Measurements from ENCODE around the gene DNAJC22. TPM values are rescaled to one million over a fixed set of nuclear protein-coding genes. Genes with fewer than 3 reads are reported as not detected.
"Not testable (repeated sequence)": the region's sequence is repeated elsewhere in the genome, so short reads cannot be mapped to it uniquely, and the experiment has no call there.

DNAJC22 gene
- total and polyA plus RNA-seq, 12 donors: 0.01 to 0.59 (median 0.25) TPM; not detected in 4

DNA sequence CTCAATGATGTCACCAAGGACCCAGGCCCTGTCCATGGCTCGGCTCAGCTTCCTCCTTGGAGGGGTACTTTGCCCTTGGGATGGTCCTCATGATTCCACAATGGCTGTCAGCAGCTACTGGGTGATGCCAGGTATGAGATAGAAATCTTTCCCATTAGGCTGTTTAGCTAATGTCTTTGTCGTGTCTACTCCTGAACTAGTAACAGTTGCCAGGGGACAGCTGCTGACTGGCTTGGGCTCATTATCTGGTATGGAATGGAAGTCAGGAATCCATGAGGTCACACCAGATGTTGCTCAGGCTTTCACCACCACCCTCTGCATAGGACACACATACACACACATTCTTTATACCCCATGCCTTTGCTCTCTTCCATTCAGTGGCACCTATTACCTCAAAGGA, 42.5 kb upstream of the DNAJC22 start:
- Histone ChIP-seq H3K9me3 (no peaks in the 10 kb centered on the region), H3K36me3 (no peaks in the 10 kb centered on the region), H3K27me3 (peaks cover 0 to 79% (median 47%) of the 10 kb centered on the region in 7 donors), H3K27ac (no peak overlapping the region), H3K4me1 (no peaks in the 10 kb centered on the region), H3K4me3 (no peak overlapping the region)
- 59% methylated on average over 2 of the region's 2 CpGs for WGBS, 2 donors
- intact Hi-C loops (cut with DNase I): no loop called here
- DNase-seq (no peak), ATAC-seq (no peak)
- TF ChIP-seq, protein P1, sequence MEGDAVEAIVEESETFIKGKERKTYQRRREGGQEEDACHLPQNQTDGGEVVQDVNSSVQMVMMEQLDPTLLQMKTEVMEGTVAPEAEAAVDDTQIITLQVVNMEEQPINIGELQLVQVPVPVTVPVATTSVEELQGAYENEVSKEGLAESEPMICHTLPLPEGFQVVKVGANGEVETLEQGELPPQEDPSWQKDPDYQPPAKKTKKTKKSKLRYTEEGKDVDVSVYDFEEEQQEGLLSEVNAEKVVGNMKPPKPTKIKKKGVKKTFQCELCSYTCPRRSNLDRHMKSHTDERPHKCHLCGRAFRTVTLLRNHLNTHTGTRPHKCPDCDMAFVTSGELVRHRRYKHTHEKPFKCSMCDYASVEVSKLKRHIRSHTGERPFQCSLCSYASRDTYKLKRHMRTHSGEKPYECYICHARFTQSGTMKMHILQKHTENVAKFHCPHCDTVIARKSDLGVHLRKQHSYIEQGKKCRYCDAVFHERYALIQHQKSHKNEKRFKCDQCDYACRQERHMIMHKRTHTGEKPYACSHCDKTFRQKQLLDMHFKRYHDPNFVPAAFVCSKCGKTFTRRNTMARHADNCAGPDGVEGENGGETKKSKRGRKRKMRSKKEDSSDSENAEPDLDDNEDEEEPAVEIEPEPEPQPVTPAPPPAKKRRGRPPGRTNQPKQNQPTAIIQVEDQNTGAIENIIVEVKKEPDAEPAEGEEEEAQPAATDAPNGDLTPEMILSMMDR (IDR thresholded peaks at IDR 0.05): no peak

DNA sequence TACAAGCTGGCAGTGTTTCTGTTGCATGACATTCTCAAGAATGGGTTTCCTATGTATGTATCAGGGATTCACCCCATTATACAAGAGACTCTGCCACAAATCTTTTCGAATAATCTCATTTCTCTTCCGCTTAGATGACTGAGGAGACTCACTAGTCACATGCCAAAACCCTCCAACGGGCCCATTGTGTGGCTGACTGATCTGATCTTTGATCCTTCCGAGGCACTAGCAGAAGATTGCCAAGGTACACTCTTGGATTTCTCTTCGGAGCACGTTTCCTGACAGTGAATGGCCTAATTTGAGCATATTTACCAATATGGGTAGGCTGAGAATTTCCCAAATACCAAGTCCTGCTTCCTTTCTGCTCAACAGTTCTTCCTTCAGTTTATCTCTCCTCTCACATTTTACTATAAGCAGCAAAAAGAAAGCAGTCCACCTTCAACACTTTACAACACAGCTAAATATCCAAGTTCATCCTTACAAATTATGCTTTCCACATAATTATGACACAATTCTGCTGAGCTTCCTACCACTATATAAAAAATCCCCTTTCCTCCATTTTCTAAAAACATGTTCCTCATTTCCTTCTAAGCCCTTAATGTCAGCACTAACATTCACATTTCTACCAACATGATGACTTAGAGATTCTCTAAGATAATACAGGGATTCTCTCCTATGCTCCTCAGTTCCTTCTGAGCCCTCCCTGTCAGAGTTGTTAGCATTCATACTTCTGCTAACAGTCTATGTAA, 40.8 kb upstream of the DNAJC22 start:
- no peak overlapping the region for H3K4me3 ChIP-seq
- DNase-seq: no peak
- H3K36me3 ChIP-seq: no peaks in the 10 kb centered on the region
- TF ChIP-seq, protein P1 (IDR thresholded peaks at IDR 0.05): no peak
- H3K27me3 ChIP-seq: peaks cover 0 to 67% (median 37%) of the 10 kb centered on the region in 7 donors
- 73 to 79% methylated on average over 6 of the region's 6 CpGs for WGBS, 2 donors
- ATAC-seq: no peak
- intact Hi-C loops (cut with DNase I): no loop called here
- no peaks in the 10 kb centered on the region for H3K4me1 ChIP-seq
- no peaks in the 10 kb centered on the region for H3K9me3 ChIP-seq
- no peak overlapping the region for H3K27ac ChIP-seq

DNA sequence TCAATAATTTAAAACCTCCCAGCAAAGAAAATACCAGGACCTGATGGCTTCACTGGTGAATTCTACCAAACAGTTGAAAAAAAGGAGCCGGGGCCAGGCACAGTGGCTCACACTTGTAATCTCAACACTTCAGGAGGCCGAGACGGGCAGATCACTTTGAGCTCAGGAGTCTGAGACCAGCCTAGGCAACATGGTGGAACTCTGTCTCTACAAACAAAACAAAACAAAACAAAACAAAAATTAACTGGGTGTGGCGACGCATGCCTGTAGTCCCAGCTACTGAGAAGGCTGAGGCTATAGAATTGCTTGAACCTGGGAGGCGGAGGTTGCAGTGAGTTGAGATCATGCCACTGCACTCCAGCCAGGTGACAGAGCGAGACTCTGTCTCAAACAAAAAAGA, 37.3 kb upstream of the DNAJC22 start:
- TF ChIP-seq, protein P1 (IDR thresholded peaks at IDR 0.05): no peak

DNA sequence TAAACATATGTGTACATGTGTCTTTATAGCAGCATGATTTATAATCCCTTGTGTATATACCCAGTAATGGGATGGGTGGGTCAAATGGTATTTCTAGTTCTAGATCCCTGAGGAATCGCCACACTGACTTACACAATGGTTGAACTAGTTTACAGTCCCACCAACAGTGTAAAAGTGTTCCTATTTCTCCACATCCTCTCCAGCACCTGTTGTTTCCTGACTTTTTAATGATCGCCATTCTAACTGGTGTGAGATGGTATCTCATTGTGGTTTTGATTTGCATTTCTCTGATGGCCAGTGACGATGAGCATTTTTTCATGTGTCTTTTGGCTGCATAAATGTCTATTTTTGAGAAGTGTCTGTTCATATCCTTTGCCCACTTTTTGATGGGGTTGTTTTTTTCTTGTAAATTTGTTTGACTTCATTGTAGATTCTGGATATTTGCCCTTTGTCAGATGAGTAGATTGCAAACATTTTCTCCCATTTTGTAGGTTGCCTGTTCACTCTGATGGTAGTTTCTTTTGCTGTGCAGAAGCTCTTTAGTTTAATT, 36.2 kb upstream of the DNAJC22 start:
- H3K9me3 ChIP-seq; intact Hi-C loops (cut with DNase I); H3K36me3 ChIP-seq; H3K4me1 ChIP-seq; ATAC-seq; H3K4me3 ChIP-seq; H3K27ac ChIP-seq; DNase-seq: not testable (repeated sequence)
- WGBS, 2 donors: 63 to 71% methylated on average over 2 of the region's 3 CpGs
- H3K27me3 ChIP-seq: peaks cover 0 to 43% (median 12%) of the 10 kb centered on the region in 7 donors

More for the DNA sequence above, 37.3 kb upstream of the DNAJC22 start:
- H3K4me3 ChIP-seq: no peak overlapping the region
- DNase-seq: no peak
- H3K4me1 ChIP-seq: no peaks in the 10 kb centered on the region
- intact Hi-C loops (cut with DNase I): no loop called here
- no peaks in the 10 kb centered on the region for H3K9me3 ChIP-seq
- no peak for ATAC-seq
- H3K27me3 ChIP-seq: peaks cover 0 to 43% (median 12%) of the 10 kb centered on the region in 7 donors
- H3K36me3 ChIP-seq: no peaks in the 10 kb centered on the region
- H3K27ac ChIP-seq: no peak overlapping the region
- WGBS, 2 donors: 82 to 93% methylated on average over 7 of the region's 7 CpGs

DNA sequence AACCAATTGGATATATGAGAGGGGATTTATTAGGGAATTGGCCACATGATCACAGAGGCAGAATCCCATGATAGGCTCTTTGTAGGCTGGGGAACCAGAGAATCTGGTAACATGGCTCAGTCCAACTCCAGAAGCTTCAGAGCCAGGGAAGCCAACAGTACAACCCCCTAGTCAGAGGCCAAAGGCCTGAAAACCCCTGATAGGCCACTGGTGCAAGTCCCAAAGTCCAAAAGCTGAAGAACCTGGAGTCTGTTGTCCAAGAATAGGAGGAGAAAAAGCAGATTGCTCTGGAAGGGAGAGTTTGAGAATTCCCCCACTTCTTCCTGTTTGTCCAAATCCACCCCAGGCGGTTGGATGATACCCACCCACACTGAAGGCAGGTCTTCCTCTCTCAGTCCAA, 31.9 kb upstream of the DNAJC22 start:
- TF ChIP-seq, protein P1 (IDR thresholded peaks at IDR 0.05): no peak
- Histone ChIP-seq H3K36me3 (no peaks in the 10 kb centered on the region), H3K9me3 (no peaks in the 10 kb centered on the region), H3K4me3 (no peak overlapping the region), H3K27me3 (peaks cover 0 to 5% (median 3%) of the 10 kb centered on the region in 7 donors), H3K27ac (no peak overlapping the region), H3K4me1 (no peaks in the 10 kb centered on the region)
- intact Hi-C loops (cut with DNase I): no loop called here
- ATAC-seq (no peak), DNase-seq (no peak)
- 85 to 87% methylated on average over 1 of the region's 1 CpG for WGBS, 2 donors

DNA sequence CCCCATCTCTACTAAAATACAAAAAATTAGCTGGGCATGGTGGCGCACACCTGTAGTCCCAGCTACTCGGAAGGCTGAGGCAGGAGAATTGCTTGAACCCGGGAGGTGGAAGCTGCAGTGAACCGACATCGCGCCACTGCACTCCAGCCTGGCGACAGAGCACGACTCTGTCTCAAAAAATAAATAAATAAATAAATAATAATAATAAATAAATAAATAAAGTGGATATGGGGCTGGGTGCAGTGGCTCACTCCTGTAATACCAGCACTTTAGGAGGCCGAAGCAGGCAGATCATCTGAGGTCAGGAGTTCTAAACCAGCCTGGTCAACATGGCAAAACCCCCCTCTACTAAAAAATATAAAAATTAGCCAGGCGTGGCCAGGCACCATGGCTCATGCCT, 29.6 kb upstream of the DNAJC22 start:
- 95 to 98% methylated on average over 10 of the region's 10 CpGs for WGBS, 2 donors
- DNase-seq; H3K27ac ChIP-seq; H3K4me3 ChIP-seq; H3K4me1 ChIP-seq; H3K27me3 ChIP-seq; ATAC-seq; H3K9me3 ChIP-seq; intact Hi-C loops (cut with DNase I); H3K36me3 ChIP-seq: not testable (repeated sequence)

DNA sequence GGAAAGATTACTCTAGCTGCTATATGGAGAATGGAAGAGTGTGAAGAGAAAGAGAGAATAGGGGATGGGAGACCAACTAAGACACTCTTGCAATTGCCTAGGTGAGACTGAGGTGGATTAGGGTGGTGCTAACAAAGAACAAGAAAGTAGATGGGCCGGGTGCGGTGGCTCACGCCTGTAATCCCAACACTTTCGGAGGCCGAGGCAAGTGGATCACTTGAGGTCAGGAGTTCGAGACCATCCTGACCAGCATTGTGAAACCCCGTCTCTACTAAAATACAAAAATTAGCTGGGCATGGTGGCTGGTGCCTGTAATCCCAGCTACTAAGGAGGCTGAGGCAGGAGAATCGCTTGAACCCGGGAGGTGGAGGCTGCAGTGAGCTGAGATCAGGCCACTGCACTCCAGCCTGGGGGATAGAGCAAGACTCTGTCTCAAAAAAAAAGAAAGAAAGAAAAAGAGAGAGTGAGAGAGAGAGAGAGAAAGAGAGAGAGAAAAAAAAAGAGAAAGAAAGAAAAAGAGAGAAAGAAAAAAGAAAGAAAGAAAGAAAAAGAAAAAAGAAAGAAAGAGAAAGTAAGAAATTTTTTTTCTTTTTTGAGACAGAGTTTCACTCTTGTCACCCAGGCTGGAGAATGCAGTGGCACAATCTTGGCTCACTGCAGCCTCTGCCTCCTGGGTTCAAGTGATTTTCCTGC, 26.1 kb upstream of the DNAJC22 start:
- H3K36me3 ChIP-seq; H3K27me3 ChIP-seq; ATAC-seq; DNase-seq; intact Hi-C loops (cut with DNase I); H3K27ac ChIP-seq; H3K4me3 ChIP-seq; H3K9me3 ChIP-seq: not testable (repeated sequence)
- peaks cover 0 to 14% (median 6%) of the 10 kb centered on the region in 9 donors for H3K4me1 ChIP-seq
- 94 to 95% methylated on average over 9 of the region's 9 CpGs for WGBS, 2 donors

Measured in heart right ventricle (tissue), 16 donors.